PC-9 (cell line): ENCODE measurements around the gene HAGHL. TPM values are rescaled to one million over a fixed set of nuclear protein-coding genes. Genes with fewer than 3 reads are reported as not detected.

Experiments used
- BruUV-seq: library from RNA; stranded (reverse); fragments of 400-500 nt; replicated peaks from 2 replicates; lab custom pipeline; 2021; lab: Mats Ljungman, UMichigan
- CTCF ChIA-PET: fragments of 300-600 bp; sonication (Branson Sonifier 250); formaldehyde crosslinking; loops from one replicate; lab custom pipeline; 2022; ENCODE audit warnings: antibody characterized with exemption; lab: Charles Lee
- POLR2A ChIA-PET: fragments of 300-600 bp; sonication (Branson Sonifier 250); formaldehyde crosslinking; loops from one replicate; lab custom pipeline; 2022; ENCODE audit warnings: antibody characterized with exemption; ENCODE audit not compliant: unreplicated experiment; lab: Charles Lee
- DNase-seq, 2 experiments: peaks; one replicate each; pipeline versions ENCODE4 v3.0.0 to v3.0.0-alpha.2; 2015 to 2022; ENCODE audit warnings: mixed read lengths in 1 of 2
- H2AFZ ChIP-seq: fragments of 200-600 bp; sonication (generic); 2 replicates; pipeline ENCODE4 v1.8.1; 2017; ENCODE audit warnings: antibody characterized with exemption
- H3F3A ChIP-seq: fragments of 200-600 bp; sonication (generic); 2 replicates; pipeline ENCODE4 v1.8.1; 2017; ENCODE audit warnings: antibody characterized with exemption, mild to moderate bottlenecking, low read depth; ENCODE audit not compliant: insufficient read depth
- H3K27ac ChIP-seq: fragments of 200-600 bp; sonication (generic); 2 replicates; pipeline ENCODE4 v1.6.1; 2016; ENCODE audit warnings: mixed run types
- H3K27me3 ChIP-seq: fragments of 200-600 bp; sonication (generic); 2 replicates; pipeline ENCODE4 v1.6.1; 2016; ENCODE audit warnings: low read depth, mixed run types; ENCODE audit not compliant: insufficient read depth
- H3K36me3 ChIP-seq: fragments of 200-600 bp; sonication (generic); 2 replicates; pipeline ENCODE4 v1.6.1; 2016; ENCODE audit warnings: low read depth, mixed run types
- H3K4me1 ChIP-seq: fragments of 200-600 bp; sonication (generic); replicated peaks from 2 replicates; pipeline ENCODE4 v1.6.1; 2016; ENCODE audit warnings: mixed run types; ENCODE audit not compliant: insufficient read depth
- H3K4me2 ChIP-seq: fragments of 200-600 bp; sonication (generic); 2 replicates; pipeline ENCODE4 v1.6.1; 2017; ENCODE audit warnings: mixed run types
- H3K4me3 ChIP-seq: fragments of 200-600 bp; sonication (generic); 2 replicates; pipeline ENCODE4 v1.6.1; 2016; ENCODE audit warnings: mixed run types
- H3K79me2 ChIP-seq: fragments of 200-600 bp; sonication (generic); 2 replicates; pipeline ENCODE4 v1.6.1; 2017; ENCODE audit warnings: low read depth, mixed run types
- H3K9me2 ChIP-seq: fragments of 200-600 bp; sonication (generic); 2 replicates; pipeline ENCODE4 v1.8.1; 2017; ENCODE audit warnings: mild to moderate bottlenecking; ENCODE audit not compliant: insufficient read depth
- H3K9me3 ChIP-seq: fragments of 200-600 bp; sonication (generic); 2 replicates; pipeline ENCODE4 v1.8.1; 2016; ENCODE audit warnings: low read depth; ENCODE audit not compliant: insufficient read depth
- H4K20me1 ChIP-seq: fragments of 200-600 bp; sonication (generic); 2 replicates; pipeline ENCODE4 v1.8.1; 2017; ENCODE audit not compliant: insufficient read depth
- EZH2 ChIP-seq: fragments of 200-600 bp; sonication (generic); IDR thresholded peaks from 2 replicates; pipeline ENCODE4 v1.8.0; 2017; ENCODE audit warnings: antibody characterized with exemption, low read depth
- intact Hi-C: fragments of 100-400 bp; cut with micrococcal nuclease; formaldehyde crosslinking; loops from one replicate; pipeline ENCODE4 v1.10.0; 2022; ENCODE audit not compliant: unreplicated experiment
- total RNA-seq: library from RNA; stranded (reverse); gene quantifications from 2 replicates; pipeline ENCODE4 v1.2.3, GENCODE V29; 2021
- TF ChIP-seq, protein P1 (sequence below): fragments of 200-600 bp; sonication (generic); conservative IDR thresholded peaks from 2 replicates; pipeline ENCODE4 v1.6.1; 2017; ENCODE audit warnings: mixed run types, antibody characterized with exemption, mild to moderate bottlenecking, moderate library complexity

The HAGHL gene
- total RNA-seq, 1 experiment from 2014 or later, result 31.0 TPM

DNA sequence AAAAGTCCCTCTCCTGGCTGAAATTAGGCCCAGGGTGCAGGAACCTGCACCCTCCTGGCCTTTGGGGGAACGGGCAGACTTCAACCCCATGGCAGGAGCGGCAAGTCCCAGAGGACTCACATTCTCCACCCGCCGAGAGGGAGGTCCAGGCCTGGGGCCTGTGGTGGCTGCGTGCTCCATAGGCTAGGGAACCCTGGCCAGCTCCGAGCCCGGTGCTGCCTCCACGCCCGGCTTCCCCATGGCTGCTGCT, 793 bp upstream of the HAGHL start:
- ChIA-PET POLR2A (interaction anchor here (0.6 to 1.2 kb wide), 4 partner anchors 11 to 70 kb away, joined by 3 read pairs; partner anchors contain the start of genes CHTF18, METRN and RPUSD1), CTCF (no interaction called here)
- Histone ChIP-seq H3K9me3 (no peaks in the 10 kb centered on the region), H3K36me3 (no peaks in the 10 kb centered on the region), H4K20me1 (peaks cover 4% of the 10 kb centered on the region; the same call in 1 of the 2 replicates), H3K79me2 (peaks cover 4% of the 10 kb centered on the region; the same call in 1 of the 2 replicates), H3K9me2 (no peaks in the 10 kb centered on the region), H2AFZ (no peak overlapping the region), H3K27ac (no peak overlapping the region), H3K27me3 (no peaks in the 10 kb centered on the region), H3K4me2 (0 out of 2 replicates have a peak overlapping the region, but pooled peaks have one; percentile 99), H3K4me1 (peaks cover 6% of the 10 kb centered on the region; the same call in 1 of the 2 replicates), H3K4me3 (no peak overlapping the region), H3F3A (peaks cover 29% of the 10 kb centered on the region)
- BruUV-seq, result no TSS peak
- intact Hi-C loops, result no loop called here
- TF ChIP-seq, protein P1, sequence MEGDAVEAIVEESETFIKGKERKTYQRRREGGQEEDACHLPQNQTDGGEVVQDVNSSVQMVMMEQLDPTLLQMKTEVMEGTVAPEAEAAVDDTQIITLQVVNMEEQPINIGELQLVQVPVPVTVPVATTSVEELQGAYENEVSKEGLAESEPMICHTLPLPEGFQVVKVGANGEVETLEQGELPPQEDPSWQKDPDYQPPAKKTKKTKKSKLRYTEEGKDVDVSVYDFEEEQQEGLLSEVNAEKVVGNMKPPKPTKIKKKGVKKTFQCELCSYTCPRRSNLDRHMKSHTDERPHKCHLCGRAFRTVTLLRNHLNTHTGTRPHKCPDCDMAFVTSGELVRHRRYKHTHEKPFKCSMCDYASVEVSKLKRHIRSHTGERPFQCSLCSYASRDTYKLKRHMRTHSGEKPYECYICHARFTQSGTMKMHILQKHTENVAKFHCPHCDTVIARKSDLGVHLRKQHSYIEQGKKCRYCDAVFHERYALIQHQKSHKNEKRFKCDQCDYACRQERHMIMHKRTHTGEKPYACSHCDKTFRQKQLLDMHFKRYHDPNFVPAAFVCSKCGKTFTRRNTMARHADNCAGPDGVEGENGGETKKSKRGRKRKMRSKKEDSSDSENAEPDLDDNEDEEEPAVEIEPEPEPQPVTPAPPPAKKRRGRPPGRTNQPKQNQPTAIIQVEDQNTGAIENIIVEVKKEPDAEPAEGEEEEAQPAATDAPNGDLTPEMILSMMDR, result no peak
- TF ChIP-seq EZH2, result no peak
- peak in 1 of 2 experiments; percentile 15 for DNase-seq

DNA sequence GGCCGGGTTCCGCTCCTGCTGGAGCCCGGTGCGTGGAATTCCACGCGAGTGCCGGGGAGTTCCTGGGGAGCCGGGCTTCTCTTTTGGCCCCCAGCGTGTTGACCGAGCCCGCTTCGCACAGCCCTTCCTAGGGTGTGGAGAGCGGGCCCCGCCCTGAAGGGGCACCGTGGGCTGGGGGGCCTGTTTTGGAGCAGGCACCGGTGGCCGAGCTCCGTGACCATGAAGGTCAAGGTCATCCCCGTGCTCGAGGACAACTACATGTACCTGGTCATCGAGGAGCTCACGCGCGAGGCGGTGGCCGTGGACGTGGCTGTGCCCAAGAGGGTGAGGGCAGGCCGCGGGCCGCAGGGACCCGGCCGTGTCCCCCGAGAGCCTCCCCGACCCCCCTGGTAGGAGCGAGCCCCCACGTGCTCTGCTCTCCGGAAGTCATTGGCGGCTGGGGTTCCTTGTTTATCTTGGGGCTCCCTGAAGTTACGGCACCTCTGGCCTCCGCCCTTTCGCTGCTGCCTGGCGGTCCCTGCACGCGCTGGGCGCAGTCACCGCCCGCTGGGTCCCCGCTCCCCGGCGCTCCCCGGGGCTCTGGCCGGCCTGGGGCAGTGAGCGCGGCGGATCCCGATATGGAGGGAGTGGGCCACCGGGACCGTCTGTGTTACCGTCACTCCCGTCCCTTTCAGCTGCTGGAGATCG, 528 bp downstream of the HAGHL start:
- Histone ChIP-seq H3K4me3 (peak overlapping the region; percentile 93), H3K9me3 (no peaks in the 10 kb centered on the region), H3K36me3 (no peaks in the 10 kb centered on the region), H4K20me1 (peaks cover 4% of the 10 kb centered on the region; the same call in 1 of the 2 replicates), H3K79me2 (no peaks in the 10 kb centered on the region), H3K27ac (no peak overlapping the region), H3K4me2 (peak overlapping the region; percentile 99), H2AFZ (peak overlapping the region; percentile 74), H3K4me1 (no peaks in the 10 kb centered on the region), H3K9me2 (no peaks in the 10 kb centered on the region), H3F3A (peaks cover 20% of the 10 kb centered on the region), H3K27me3 (no peaks in the 10 kb centered on the region)
- POLR2A ChIA-PET, result interaction anchor here (0.5 to 1.0 kb wide), 9 partner anchors 8 to 374 kb away, joined by 3 to 26 read pairs (median 6); partner anchors contain the start of genes METRN, MSLN and RPUSD1
- CTCF ChIA-PET, result interaction anchor here (0.6 to 1.0 kb wide), 2 partner anchors 15 to 34 kb away, joined by 3 to 4 read pairs; no protein-coding TSS in a partner anchor
- no peak for TF ChIP-seq EZH2
- TF ChIP-seq, protein P1, result no peak
- DNase-seq, result peak; percentile 31 to 40
- intact Hi-C loops, result no loop called here
- TSS peak; percentile 33 for BruUV-seq

DNA sequence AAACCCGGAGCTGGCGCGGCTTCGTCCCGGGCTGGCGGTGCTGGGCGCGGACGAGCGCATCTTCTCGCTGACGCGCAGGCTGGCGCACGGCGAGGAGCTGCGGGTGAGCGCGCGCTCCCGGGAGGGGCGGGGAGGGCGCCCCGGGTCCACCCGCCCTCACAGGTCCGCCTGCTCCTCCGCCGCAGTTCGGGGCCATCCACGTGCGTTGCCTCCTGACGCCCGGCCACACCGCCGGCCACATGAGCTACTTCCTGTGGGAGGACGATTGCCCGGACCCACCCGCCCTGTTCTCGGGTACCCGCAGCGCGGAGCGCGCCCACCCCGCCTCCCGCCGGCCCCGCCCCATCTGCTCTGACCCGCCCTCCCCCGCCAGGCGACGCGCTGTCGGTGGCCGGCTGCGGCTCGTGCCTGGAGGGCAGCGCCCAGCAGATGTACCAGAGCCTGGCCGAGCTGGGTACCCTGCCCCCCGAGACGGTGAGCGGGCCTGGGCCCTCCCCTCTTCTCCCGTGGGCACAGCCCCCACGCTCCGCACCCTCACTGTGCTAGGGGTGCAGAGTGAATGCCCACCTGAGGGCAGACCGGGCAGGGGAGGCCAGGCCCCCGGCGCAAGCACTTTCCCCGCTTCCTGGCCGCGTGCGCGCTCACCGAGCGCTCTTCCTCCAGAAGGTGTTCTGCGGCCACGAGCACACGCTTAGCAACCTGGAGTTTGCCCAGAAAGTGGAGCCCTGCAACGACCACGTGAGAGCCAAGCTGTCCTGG, 1.4 kb downstream of the HAGHL start:
- Histone ChIP-seq H3K27me3 (no peaks in the 10 kb centered on the region), H3K4me1 (no peaks in the 10 kb centered on the region), H3F3A (peaks cover 25% of the 10 kb centered on the region), H3K36me3 (no peaks in the 10 kb centered on the region), H2AFZ (no peak overlapping the region), H3K9me3 (no peaks in the 10 kb centered on the region), H4K20me1 (peaks cover 4% of the 10 kb centered on the region; the same call in 1 of the 2 replicates), H3K9me2 (no peaks in the 10 kb centered on the region), H3K4me2 (peak overlapping the region; percentile 99), H3K4me3 (peak overlapping the region; percentile 93; the same call in 1 of the 2 replicates), H3K79me2 (no peaks in the 10 kb centered on the region), H3K27ac (no peak overlapping the region)
- DNase-seq, result peak; percentile 70 to 87
- intact Hi-C loops, result loop anchor here (1.0 kb wide), 1 partner anchor 12 kb away; the partner anchor contains the start of gene CIAO3
- no TSS peak for BruUV-seq
- ChIA-PET CTCF (interaction anchor here (0.6 to 1.0 kb wide), 2 partner anchors 16 to 33 kb away, joined by 3 to 4 read pairs; no protein-coding TSS in a partner anchor), POLR2A (interaction anchor here (0.5 to 1.0 kb wide), 10 partner anchors 8 to 375 kb away, joined by 3 to 26 read pairs (median 5); partner anchors contain the start of genes METRN, MSLN and RPUSD1)
- no peak for TF ChIP-seq EZH2
- TF ChIP-seq, protein P1, result no peak
